HG03521 (cell line): ENCODE data around the gene PYGO2.

Experiments
- ATAC-seq: cut with Tn5 transposase; IDR thresholded peaks from one replicate; pipeline ENCODE4 v1.9.1; 2021; ENCODE audit warnings: mild to moderate bottlenecking, moderate library complexity; ENCODE audit not compliant: unreplicated experiment

Gene PYGO2

GRCh38 chr1:154961207-154962155, at the start of gene PYGO2:
TSS of gene PYGO2 (minus strand) at chr1:154961782. CDS start at chr1:154961576, 206 bp downstream.
- peak; percentile 64 for ATAC-seq

- ATAC-seq: no peak
These were observed 49.4 kb upstream of the PYGO2 start for GRCh38 chr1:155011004-155011416.

GRCh38 chr1:155010211-155010918, 48.8 kb upstream of the PYGO2 start:
- no peak for ATAC-seq

- no peak for ATAC-seq
These were observed 48.2 kb upstream of the PYGO2 start for GRCh38 chr1:155009742-155010141.

- no peak for ATAC-seq
These were observed 47.7 kb upstream of the PYGO2 start for GRCh38 chr1:155009221-155009711.

- ATAC-seq: no peak
These were observed 46.7 kb upstream of the PYGO2 start for GRCh38 chr1:155008015-155008941.

DNA sequence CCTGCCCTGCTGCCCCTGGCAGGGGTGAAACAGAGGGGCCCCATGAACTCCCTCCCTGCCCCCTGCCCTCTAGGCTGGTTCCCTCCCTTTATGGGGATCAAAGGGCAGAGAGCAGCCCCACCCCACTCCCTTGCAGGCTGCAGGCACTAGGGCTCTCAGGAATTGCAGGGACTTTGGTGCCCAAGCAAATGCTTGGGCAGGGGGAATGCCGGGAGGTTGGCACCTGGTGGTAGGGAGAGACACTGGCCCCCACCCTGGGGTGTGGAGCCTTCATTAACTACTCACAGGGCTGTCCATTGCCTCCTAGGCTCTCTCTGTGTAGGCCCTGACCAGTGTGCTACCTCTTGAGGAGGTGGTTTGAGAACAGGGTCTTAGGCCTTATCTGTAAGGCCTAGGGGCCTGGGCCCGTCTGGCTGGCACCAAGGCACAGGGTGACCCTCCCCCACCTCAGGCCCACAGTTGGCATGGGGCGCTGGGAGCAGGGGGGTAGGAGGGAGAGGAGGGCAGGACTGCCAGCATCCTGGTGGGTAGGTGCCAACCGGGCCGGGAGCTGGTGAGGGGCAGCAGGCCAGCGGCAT, 45.8 kb upstream of the PYGO2 start:
- no peak for ATAC-seq

DNA sequence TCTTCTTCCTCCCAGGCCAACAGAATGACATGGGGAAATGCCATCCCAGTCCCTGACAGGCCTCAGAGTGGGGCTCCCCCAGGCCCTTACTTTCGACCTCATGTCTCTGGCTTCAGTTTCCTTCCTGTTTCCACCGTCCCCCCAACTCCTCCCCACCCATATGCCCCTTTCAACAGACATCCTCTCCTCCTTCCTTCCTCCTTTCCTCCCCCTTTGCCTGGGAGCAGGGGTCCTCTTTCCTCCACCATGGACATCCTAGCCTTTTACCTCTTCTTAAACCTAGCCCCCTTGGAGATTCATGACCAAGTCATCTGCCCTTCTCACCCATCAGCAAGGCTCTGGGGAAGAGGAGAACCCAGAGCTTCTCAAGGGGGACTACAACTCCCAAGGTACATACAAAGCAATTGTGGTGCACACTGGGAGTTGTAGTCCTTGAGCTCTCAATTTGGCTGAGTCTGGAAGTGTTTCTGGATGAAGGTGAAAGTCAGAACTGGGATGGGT, 45.1 kb upstream of the PYGO2 start:
- no peak for ATAC-seq

DNA sequence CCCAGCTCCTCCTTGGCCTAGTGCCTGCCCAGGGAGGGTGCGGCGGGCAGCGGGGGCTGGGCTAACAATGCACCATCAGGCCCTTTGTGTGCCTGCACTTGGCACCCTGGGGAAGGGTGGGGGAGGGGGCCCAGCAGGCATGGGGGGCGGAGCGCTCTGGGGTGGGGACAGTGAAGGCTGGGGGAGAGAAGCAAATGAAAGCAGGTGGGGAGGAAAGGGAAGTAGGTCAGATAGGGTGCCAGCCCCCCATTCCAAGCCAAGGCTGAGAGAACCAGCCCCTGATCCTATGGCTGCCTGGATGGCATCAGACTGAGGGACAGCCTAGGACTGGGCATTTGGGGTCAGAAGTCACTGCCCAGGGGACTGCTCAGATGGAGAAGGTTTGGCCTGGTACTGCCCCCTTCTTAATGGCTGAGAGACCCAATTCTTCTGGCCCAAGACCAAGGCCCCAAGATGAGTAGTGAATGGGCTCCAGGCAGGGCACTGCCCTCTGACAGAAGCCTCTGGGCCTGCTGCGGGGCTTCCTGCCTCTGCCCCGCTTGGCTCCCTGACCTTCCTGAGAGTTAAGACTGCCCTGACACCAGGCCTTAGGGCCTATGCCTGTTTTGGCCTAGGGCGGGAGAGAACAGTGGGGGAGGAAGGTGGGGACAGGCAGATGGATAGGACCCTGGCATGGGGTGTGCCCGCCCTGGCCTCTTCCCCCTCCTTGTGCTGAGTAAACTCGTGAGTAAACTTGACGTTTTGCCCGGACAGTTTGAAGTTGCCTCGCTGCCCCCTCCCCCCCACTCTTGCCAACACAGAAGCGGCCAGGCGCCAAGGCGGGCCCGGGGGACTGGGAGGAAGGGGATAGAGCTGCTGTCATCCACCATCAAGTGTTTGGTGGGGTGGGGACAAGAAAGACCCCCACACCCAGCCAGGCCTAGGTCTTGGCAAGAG, 43.8 kb upstream of the PYGO2 start:
- ATAC-seq: no peak

- no peak for ATAC-seq
These were observed 42.9 kb upstream of the PYGO2 start for GRCh38 chr1:155004352-155005075.

GRCh38 chr1:155003766-155004351, 42.3 kb upstream of the PYGO2 start:
- ATAC-seq: no peak

GRCh38 chr1:155003227-155003765, 41.7 kb upstream of the PYGO2 start:
- ATAC-seq: no peak

DNA sequence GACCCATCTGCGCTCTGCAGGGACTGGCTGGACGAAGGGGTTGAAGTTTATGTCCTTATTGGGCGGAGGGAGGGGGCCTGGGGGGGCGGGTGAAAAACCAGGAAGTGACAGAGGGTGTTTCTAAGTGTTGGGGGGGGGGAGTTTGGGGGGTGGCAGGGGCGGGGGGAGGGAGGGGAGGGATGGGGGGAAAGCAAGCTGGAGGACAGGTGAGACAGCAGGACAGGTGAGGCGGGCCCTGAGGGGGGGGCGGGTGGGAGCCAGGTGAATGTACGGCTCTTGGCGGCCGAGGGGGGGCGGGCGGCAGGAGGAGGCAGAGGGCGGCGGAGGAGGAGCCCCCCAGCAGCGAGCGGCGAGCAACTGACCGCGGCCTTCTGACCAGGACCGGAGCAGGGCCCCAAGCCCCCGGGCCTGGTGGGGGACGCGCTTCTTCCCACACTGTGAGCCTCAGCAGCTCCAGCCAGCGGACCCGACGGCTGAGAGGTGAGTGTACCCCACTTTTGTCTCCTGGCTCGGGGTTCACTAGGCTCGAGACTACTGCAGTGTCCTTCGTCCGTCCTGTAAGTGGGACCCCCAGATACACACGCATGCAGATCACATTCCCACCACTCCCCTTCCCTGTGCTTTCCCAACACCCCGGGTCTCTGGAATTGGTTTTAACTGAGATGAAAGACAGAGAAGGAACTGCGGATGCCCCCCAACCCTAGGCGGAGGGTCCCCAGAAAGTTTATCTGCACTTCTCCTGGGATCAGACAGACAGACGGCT, 41.1 kb upstream of the PYGO2 start, which contains the start of gene ZBTB7B:
TSS of gene ZBTB7B (plus strand) at position 339 of the 763 bp plus-strand sequence. CDS start 11,859 bp downstream, outside the sequence.
- peak; percentile 4 for ATAC-seq

- peak; percentile 56 for ATAC-seq
These were observed 40.3 kb upstream of the PYGO2 start for GRCh38 chr1:155001675-155002463.

DNA sequence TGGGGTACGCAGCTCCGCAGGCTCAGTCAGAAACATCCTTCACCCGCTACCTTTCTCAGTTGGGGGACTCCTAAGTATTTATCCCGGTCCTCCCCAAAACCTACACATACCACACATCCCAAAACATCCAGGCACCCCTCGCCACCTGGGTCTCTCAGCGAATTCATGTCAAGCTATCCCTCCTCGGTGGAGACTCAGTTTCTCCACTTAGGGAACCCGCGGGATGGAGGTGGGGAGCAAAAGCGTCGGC, 39.8 kb upstream of the PYGO2 start:
- ATAC-seq: no peak

DNA sequence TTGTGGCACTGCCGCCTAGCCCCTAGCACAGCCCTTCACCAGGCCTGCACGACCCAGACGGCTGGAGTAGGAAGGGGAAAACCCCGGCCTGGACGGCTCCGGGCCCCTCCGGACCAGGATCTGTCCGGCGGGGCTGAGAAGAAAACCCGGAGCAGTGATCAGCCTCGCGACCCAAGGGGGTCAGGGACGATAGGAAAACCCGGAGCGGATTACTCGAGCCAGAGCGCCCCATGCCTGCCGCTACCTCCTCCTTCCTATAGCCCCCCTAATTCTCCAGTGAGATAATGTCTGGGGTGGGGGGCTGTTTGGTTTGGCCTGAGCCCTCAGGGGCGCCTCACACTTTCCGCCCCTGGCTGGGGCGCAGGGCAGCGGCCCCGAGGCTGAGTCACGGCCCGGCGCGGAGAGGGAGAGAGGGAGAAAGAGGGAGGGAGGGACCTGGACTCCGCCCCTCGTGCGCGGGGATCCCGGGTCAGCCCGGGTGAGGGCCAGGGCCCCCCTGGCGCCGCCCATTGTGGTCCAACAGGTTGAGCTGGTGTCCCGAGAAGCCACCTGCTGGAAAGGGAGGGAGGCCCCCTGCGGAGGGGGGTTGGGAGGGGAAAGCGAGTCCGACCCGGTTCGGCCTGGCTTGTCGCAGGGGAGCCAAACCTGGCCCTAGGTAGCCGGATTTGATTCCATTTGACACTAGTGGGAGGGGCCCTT, 39.3 kb upstream of the PYGO2 start:
- ATAC-seq: peak; percentile 29
